Measurements from ENCODE around the gene AKT3.

DNA sequence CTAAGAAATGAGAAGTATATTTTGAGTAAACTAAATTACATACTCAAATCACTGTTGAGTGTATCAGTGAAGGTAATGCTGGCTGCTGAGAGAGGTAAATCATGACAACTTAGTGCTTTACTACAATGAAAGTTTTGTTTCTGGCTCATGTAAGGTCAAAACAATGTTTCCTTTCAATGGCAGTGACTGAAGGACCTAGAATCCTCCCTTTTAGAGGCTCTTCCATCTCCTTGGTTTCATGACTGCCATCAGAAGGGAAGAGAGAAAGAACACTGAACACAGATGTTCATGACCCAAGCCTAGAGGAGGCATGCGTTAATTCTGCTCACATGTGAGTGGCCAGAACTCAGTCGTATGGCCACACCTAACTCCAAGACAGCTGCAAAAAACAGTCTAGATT, 130.6 kb downstream of the AKT3 start:
- TF ChIP-seq, protein P1, sequence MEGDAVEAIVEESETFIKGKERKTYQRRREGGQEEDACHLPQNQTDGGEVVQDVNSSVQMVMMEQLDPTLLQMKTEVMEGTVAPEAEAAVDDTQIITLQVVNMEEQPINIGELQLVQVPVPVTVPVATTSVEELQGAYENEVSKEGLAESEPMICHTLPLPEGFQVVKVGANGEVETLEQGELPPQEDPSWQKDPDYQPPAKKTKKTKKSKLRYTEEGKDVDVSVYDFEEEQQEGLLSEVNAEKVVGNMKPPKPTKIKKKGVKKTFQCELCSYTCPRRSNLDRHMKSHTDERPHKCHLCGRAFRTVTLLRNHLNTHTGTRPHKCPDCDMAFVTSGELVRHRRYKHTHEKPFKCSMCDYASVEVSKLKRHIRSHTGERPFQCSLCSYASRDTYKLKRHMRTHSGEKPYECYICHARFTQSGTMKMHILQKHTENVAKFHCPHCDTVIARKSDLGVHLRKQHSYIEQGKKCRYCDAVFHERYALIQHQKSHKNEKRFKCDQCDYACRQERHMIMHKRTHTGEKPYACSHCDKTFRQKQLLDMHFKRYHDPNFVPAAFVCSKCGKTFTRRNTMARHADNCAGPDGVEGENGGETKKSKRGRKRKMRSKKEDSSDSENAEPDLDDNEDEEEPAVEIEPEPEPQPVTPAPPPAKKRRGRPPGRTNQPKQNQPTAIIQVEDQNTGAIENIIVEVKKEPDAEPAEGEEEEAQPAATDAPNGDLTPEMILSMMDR (IDR thresholded peaks at IDR 0.05), result no peak
- TF ChIP-seq POLR2A (IDR thresholded peaks at IDR 0.05), result no peak

All from vagina (tissue), 2 donors.